ENCODE data around the gene MCM3AP.

- TF ChIP-seq POLR2AphosphoS5 (IDR thresholded peaks at IDR 0.05; ENCODE audit: borderline replicate concordance, low read depth, low read length) (no peak), EZH2 (IDR thresholded peaks at IDR 0.05) (no peak), FOXP2 (optimal IDR thresholded peaks at IDR 0.05; ENCODE audit: control extremely low read depth, extremely low read length, insufficient read depth) (no peak)
These were observed 678 bp downstream of the MCM3AP start for GRCh38 chr21:46284733-46285132.

Measured in SK-N-MC (cell line).